ENCODE measurements around the gene KRT3. TPM values are rescaled to one million over a fixed set of nuclear protein-coding genes. Genes with fewer than 3 reads are reported as not detected.

Gene KRT3
- total RNA-seq, 1 experiment from 2014 or later: not detected

DNA sequence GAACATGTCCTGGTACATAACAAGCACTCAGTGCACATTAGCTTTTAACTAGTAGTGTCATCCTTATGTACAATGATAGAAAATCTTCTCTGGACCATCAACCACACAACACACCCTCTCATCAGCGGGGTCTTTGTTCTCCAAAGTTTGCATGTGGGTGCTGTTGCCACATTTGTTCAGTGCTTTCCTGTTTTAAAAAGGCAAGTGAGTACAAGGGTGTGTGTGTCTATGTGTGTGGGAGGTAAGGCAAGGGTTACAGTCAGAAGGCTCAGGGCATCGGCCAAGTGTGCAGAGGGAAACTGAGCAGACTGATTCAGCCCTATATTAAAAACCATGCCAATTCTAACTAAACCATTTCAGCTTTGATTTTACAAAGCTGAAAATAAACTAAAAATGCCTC, 36.7 kb downstream of the KRT3 start:
- Histone ChIP-seq H3K36me3 (ENCODE audit: control insufficient read depth, insufficient read depth, low read length) (no peaks in the 10 kb centered on the region), H3K4me1 (ENCODE audit: control insufficient read depth, insufficient read depth, low read length) (no peaks in the 10 kb centered on the region), H3K27me3 (ENCODE audit: control insufficient read depth, insufficient read depth, low read length) (no peaks in the 10 kb centered on the region; the same call in 1 of the 2 replicates), H3K27ac (ENCODE audit: low read length) (no peak overlapping the region), H3K9me3 (ENCODE audit: control insufficient read depth, insufficient read depth, low read depth, low read length) (0 out of 2 replicates have a peak, but pooled peaks cover 10% of the 10 kb centered on the region), H3K4me3 (ENCODE audit: low read depth in 2 of 2, low read length in 2 of 2) (no peak overlapping the region)
- intact Hi-C loops (cut with micrococcal nuclease; ENCODE audit: unreplicated experiment) (no loop called here), in situ Hi-C loops (cut with HindIII; ENCODE audit: low pct_unique_long_range_greater_than_20kb, low sequenced_read_pairs) (no loop called here)
- POLR2A ChIA-PET: no interaction called here
- CTCF ChIA-PET: no interaction called here
- no peak for ATAC-seq
- BruUV-seq (replicated peaks): no TSS peak
- no peak for DNase-seq (ENCODE audit: low read depth, low spot score)
- TF ChIP-seq, protein P1, sequence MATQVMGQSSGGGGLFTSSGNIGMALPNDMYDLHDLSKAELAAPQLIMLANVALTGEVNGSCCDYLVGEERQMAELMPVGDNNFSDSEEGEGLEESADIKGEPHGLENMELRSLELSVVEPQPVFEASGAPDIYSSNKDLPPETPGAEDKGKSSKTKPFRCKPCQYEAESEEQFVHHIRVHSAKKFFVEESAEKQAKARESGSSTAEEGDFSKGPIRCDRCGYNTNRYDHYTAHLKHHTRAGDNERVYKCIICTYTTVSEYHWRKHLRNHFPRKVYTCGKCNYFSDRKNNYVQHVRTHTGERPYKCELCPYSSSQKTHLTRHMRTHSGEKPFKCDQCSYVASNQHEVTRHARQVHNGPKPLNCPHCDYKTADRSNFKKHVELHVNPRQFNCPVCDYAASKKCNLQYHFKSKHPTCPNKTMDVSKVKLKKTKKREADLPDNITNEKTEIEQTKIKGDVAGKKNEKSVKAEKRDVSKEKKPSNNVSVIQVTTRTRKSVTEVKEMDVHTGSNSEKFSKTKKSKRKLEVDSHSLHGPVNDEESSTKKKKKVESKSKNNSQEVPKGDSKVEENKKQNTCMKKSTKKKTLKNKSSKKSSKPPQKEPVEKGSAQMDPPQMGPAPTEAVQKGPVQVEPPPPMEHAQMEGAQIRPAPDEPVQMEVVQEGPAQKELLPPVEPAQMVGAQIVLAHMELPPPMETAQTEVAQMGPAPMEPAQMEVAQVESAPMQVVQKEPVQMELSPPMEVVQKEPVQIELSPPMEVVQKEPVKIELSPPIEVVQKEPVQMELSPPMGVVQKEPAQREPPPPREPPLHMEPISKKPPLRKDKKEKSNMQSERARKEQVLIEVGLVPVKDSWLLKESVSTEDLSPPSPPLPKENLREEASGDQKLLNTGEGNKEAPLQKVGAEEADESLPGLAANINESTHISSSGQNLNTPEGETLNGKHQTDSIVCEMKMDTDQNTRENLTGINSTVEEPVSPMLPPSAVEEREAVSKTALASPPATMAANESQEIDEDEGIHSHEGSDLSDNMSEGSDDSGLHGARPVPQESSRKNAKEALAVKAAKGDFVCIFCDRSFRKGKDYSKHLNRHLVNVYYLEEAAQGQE (IDR thresholded peaks at IDR 0.05; ENCODE audit: insufficient read depth in 1 of 2, low read depth in 2 of 2, low read length in 1 of 2): no peak
- TF ChIP-seq POLR2AphosphoS5 (IDR thresholded peaks at IDR 0.05; ENCODE audit: low read depth, low read length): no peak
- TF ChIP-seq, protein P2, sequence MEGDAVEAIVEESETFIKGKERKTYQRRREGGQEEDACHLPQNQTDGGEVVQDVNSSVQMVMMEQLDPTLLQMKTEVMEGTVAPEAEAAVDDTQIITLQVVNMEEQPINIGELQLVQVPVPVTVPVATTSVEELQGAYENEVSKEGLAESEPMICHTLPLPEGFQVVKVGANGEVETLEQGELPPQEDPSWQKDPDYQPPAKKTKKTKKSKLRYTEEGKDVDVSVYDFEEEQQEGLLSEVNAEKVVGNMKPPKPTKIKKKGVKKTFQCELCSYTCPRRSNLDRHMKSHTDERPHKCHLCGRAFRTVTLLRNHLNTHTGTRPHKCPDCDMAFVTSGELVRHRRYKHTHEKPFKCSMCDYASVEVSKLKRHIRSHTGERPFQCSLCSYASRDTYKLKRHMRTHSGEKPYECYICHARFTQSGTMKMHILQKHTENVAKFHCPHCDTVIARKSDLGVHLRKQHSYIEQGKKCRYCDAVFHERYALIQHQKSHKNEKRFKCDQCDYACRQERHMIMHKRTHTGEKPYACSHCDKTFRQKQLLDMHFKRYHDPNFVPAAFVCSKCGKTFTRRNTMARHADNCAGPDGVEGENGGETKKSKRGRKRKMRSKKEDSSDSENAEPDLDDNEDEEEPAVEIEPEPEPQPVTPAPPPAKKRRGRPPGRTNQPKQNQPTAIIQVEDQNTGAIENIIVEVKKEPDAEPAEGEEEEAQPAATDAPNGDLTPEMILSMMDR (IDR thresholded peaks at IDR 0.05): no peak
- TF ChIP-seq TCF7L2 (IDR thresholded peaks at IDR 0.05; ENCODE audit: low read depth, low read length): no peak
- no peak for TF ChIP-seq SIN3A (IDR thresholded peaks at IDR 0.05; ENCODE audit: borderline replicate concordance, insufficient read depth, low read depth, low read length)

DNA sequence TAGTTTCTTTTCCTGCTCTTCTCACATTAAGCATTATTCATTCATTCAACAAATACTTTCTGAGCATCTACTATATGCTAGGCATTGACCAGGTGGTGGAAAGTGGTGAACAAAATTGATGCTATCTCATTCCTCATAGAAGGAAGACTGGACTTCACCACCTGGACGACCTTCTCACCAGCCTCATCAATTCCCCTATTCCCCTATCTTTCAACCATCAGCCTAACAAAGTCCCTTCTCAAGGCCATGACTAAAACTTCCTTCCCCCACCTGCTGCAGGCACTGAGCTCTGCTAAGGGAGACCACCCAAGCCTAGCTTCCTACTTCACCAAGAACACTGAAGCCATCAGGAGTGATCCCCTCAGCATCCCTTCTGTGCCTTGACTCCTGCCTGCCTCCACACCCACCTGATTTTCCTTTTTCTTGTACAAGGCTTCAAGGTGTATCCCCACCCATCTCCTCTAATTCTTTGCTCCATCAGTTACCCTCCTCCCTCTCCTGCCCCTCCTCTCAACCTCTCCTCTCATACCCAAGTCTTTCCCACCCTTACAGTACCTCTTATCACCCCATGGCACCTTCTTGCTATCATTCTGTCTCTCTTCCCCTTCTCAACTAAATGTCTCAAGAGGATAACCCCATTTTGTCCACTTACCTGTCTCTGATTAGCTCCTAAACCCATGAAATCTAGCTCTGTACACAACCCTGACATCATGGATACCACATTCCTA, 38.3 kb downstream of the KRT3 start:
- intact Hi-C loops (cut with micrococcal nuclease; ENCODE audit: unreplicated experiment): no loop called here

More for the DNA sequence above, 38.3 kb downstream of the KRT3 start:
- ATAC-seq (no peak), DNase-seq (ENCODE audit: low read depth, low spot score) (no peak)
- in situ Hi-C loops (cut with HindIII; ENCODE audit: low pct_unique_long_range_greater_than_20kb, low sequenced_read_pairs): no loop called here
- Histone ChIP-seq H3K36me3 (ENCODE audit: control insufficient read depth, insufficient read depth, low read length) (no peaks in the 10 kb centered on the region), H3K9me3 (ENCODE audit: control insufficient read depth, insufficient read depth, low read depth, low read length) (0 out of 2 replicates have a peak, but pooled peaks cover 10% of the 10 kb centered on the region), H3K4me1 (ENCODE audit: control insufficient read depth, insufficient read depth, low read length) (no peaks in the 10 kb centered on the region), H3K4me3 (ENCODE audit: low read depth in 2 of 2, low read length in 2 of 2) (no peak overlapping the region), H3K27me3 (ENCODE audit: control insufficient read depth, insufficient read depth, low read length) (no peaks in the 10 kb centered on the region; the same call in 1 of the 2 replicates), H3K27ac (ENCODE audit: low read length) (no peak overlapping the region)
- TF ChIP-seq POLR2AphosphoS5 (IDR thresholded peaks at IDR 0.05; ENCODE audit: low read depth, low read length) (no peak), SIN3A (IDR thresholded peaks at IDR 0.05; ENCODE audit: borderline replicate concordance, insufficient read depth, low read depth, low read length) (no peak), TCF7L2 (IDR thresholded peaks at IDR 0.05; ENCODE audit: low read depth, low read length) (no peak)
- TF ChIP-seq, protein P1 (IDR thresholded peaks at IDR 0.05; ENCODE audit: insufficient read depth in 1 of 2, low read depth in 2 of 2, low read length in 1 of 2): no peak
- TF ChIP-seq, protein P2 (IDR thresholded peaks at IDR 0.05): no peak
- ChIA-PET CTCF (no interaction called here), POLR2A (interaction anchor here (0.6 kb wide), 1 partner anchor 86 kb away, joined by 4 read pairs; no protein-coding TSS in a partner anchor)
- no TSS peak for BruUV-seq (replicated peaks)

Data from Panc1 (cell line).